Endothelial cell of hepatic sinusoid (primary cell): ENCODE measurements around the gene UNC79.

Source experiments
- in situ Hi-C: cut with HindIII; loops from 2 replicates; pipeline ENCODE4 v1.10.0; 2017; ENCODE audit warnings: low sequenced_read_pairs

UNC79 gene

DNA sequence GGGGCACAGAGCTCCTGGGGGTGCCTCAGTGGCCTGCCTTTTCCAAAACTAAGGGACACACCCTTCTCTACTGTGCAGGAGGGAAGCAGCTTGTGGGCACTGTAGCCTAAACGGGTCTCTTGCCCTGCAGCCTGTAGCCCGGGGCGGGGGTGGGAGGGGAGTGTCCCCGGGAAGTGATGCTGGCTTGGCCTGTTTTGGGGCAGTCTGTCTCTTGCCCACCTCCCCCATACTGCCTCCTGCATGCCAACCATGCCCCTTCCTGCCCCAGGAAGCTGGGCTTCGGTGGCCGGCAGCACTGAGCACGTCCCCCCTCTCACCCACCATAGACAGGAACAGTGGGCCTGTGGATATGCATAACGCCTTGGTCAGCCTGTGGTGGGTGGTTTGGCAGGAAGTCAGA, 314.1 kb downstream of the UNC79 start:
- in situ Hi-C loops: no loop called here

DNA sequence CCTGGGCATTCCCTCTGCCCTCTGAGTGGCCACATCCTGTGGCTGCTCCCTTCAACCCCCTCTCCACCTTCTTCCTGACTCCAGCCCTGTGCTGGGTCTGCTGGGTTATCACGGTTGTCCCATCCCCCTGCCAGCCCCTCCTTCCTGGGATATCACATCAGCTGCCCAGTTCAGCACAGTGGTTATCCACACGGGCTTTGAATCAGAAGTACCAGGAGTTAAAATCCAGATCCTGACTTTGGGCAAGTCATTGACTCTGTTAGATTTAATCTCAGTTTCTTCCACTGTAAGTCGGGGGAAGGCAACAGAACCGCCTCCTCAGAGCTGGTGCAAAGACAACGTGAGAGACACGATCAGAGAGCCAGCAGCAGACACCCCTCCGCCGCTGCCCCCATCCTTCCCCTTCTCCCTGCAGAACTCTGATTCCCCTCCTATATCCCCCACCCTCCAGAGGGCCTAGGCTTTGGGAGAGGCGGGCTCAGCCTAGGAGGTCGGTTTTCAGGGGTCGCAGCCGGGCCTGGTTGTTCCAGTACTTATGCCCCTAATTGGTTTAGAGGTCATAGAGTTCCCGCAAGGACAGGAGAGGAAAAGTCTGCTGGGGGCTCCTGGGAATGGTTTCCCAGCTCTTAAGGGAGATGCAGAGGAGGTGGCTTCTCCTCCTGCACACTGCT, 315.0 kb downstream of the UNC79 start:
- in situ Hi-C loops: no loop called here

DNA sequence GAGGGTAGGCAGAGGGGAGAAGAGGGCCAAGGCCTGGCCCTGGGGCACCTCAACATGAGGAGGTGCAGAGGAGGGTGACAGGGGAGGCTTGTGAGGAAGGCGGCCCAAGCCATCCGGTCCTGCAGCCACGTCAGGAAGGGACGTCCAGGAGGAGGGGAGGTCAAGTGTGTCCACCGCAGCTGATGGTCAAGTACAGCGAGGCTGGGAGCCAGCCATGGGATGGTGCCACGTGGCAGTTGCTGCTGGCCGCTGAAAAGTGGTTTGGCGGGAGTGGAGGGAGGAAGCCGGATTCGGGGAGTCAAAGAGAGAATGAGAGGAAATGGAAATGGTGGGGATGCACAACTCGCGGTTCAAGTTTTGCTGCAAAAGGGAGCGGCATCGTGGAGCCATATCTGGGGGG, 316.4 kb downstream of the UNC79 start:
- in situ Hi-C loops: no loop called here

DNA sequence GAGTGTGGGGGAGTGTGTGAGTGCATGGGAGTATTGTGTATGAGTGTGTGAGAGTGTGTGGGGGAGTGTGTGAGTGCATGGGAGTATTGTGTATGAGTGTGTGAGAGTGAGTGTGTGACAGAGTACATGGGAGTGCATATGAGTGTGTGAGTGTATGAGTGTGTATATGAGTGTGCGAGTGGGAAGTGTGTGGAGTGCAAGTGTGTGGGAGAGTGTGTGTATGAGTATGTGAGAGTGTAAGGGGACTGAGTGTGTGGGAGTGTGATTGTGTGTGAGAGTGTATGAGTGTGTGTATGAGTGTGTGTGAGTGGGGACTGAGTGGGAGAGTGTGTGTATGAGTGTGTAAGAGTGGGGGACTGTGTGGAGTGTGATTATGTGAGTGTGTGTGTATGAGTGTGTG, 316.8 kb downstream of the UNC79 start:
- in situ Hi-C loops: no loop called here

DNA sequence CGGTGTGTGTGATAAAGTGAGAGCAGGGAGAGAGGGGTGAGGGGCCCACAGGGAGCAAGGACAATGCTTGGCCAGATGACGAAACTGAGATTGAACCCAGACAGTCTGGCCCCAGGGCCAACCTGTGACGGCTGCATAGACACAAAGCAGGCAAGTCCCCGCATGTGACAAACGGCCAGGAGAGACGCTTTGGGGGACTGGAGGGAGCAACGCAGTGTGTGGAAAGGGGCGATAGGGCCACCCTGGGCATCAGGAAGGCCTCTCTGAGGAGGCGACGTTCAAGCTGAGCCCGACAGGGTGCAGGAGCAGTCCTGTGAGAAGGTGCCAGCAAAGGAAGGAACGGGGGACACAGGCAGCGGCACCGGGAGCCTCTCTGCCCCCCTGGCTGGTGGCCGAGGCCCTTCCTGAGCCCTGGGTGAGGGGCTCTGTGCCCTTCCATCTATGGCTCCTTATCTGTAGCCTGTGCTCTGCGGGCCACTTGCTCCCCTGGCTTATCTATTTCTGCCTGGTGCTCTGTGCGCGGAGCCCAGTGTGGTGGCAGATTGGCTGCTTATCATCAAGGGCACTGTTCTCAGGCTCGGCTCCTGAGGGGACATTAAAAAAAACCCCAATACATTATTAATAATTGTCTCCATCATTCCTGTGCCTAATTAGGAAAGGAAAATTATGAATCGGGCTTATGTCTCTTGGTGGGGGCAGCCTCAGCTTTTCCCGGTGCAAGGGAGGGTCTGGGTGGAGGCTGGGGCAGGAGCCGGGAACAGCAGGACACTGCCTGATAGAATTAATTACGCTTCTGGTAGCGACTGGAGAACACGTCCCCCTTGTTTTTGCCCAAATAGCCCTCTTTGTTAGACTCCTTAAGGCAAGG, 317.7 kb downstream of the UNC79 start:
- in situ Hi-C loops: no loop called here

DNA sequence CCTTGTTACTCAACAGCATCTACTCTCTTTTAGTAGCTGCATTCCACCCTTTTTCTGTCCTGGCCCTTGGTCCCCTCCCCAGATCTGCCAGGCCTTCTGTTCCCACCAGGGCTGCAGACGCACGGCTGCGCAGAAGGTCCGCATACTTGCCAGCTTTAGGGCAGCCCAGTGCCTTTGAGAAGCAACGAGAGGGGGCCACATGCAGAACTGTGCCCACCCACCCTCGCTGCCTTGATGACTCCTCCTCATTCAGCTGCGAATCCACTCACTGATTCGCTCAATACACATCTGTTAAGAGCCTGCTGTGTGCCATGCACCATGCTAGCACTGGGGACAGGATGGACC, 318.3 kb downstream of the UNC79 start:
- in situ Hi-C loops: no loop called here

DNA sequence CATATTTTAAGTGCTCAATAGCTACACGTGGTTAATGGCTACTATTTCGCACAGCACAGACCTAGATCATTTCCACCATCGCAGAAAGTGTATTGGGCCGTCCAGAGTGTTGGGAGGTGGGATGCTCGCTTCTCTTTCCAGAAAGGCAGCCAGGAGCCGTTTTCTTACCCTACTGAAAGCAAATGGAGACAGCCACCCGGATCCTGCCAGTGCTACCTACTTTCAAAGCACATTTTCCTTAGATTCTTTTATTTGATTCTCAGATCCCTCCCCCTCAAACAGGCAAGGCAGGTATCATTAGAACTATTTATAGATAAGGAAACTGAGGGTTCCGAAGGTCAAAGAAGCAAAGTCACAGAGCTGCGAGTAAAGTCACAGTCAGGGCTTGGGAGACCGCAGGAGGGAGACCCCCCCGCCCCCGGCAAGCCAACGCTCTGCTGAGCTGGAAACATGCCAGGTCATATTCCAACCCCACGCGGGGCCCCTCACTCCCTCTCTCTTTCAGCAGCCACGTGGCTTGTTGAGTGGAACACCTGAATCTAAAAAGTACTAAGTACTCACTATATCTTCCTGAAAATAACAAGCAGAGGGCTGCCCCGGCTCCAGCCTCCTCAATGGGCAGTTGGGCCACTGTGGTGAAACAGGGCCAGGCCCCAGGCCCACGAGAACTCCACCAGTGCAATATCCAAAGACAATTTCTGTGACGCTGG, 321.4 kb downstream of the UNC79 start:
- in situ Hi-C loops: no loop called here

DNA sequence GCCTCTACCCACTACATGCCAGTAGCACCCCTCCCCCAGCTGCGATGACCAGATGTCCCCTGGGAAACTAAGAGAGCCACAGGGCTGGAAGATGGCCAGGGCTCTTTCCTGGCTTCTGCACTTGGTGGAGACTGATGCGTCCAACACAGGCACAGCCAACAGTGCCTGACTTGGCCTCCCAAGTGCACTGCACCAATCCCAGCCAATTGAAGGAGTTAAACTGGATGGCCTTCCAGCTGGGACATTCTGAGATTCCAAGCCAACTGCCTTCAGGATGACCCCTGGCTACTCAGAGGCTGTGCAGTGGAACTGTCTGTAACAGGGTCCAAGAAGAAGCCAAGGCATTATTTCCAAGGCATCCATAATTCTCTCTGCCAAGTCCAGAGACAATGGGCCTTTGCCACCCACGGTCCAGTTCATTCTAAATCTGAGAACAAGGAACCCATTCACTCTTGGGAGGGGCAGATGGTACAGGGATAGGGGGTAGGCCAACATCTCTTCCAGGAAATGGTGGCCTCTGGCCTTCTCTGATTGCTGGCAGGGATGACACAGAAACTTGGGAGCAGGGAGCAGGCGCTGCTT, 322.3 kb downstream of the UNC79 start:
- in situ Hi-C loops: no loop called here

DNA sequence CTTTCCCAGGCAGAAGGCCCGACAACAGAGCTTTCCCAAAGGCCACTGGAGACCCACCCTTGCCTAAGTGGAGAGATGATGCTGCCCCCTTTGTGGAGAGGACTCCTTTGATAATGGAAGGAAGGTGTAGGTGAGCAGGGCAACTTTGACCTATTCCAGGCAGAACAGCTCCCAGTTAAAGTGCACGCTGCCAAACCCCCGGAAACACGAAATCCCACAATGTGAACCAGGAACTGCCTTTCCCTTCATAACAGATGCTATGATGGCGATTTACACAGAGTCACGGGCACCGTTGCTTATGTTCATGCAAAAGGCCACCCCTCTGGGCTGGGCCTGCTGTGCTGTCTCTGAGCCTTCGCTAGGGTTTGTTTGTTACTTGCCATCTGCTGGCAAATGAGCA, 322.9 kb downstream of the UNC79 start:
- in situ Hi-C loops: no loop called here

DNA sequence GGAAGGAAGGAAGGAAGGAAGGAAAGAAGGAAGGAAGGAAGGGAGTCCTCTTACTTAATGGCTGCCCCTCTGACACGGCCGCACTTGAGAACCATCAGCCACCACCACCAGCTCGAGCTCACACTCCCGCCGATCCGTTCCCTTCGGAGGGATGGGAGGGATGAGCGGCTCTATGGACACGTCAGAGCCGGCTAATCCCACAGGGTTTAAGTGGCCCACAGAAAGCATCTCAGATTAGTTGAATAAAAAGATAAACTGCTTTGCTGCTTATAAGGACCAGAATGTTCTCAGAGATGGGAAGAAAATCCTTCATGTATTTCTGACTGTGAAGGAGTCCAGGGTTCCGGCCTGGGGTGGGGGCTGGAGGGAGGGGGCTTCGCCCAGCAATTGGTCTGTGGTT, 326.5 kb downstream of the UNC79 start:
- in situ Hi-C loops: no loop called here
